ENCODE data around the gene SLC8A1. TPM values are rescaled to one million over a fixed set of nuclear protein-coding genes. Genes with fewer than 3 reads are reported as not detected.

The SLC8A1 gene
- total RNA-seq, 4 donors from 2014 or later: 19.6 to 51.2 (median 31.2) TPM

GRCh38 chr2:40118622-40119021, 333.3 kb downstream of the SLC8A1 start:
- Histone ChIP-seq H3K4me1 (no peaks in the 10 kb centered on the region), H3K9me3 (no peaks in the 10 kb centered on the region), H3K27ac (no peak overlapping the region), H3K36me3 (no peaks in the 10 kb centered on the region), H3K27me3 (no peaks in the 10 kb centered on the region), H3K4me3 (no peak overlapping the region)
- DNase-seq: no peak
- no peak for TF ChIP-seq POLR2A (IDR thresholded peaks at IDR 0.05)
- TF ChIP-seq CTCF (IDR thresholded peaks at IDR 0.05): no peak

GRCh38 chr2:40115894-40116293, 336.0 kb downstream of the SLC8A1 start:
- H3K27ac ChIP-seq: no peak overlapping the region
- TF ChIP-seq CTCF (IDR thresholded peaks at IDR 0.05) (no peak), POLR2A (IDR thresholded peaks at IDR 0.05) (no peak)
- no peaks in the 10 kb centered on the region for H3K9me3 ChIP-seq
- DNase-seq: no peak
- H3K4me1 ChIP-seq: no peaks in the 10 kb centered on the region
- no peaks in the 10 kb centered on the region for H3K27me3 ChIP-seq
- H3K4me3 ChIP-seq: no peak overlapping the region
- no peaks in the 10 kb centered on the region for H3K36me3 ChIP-seq

GRCh38 chr2:40115348-40115747, 336.5 kb downstream of the SLC8A1 start:
- no peaks in the 10 kb centered on the region for H3K27me3 ChIP-seq
- H3K36me3 ChIP-seq: no peaks in the 10 kb centered on the region
- TF ChIP-seq CTCF (IDR thresholded peaks at IDR 0.05) (no peak), POLR2A (IDR thresholded peaks at IDR 0.05) (no peak)
- no peak for DNase-seq
- no peak overlapping the region for H3K4me3 ChIP-seq
- no peaks in the 10 kb centered on the region for H3K9me3 ChIP-seq
- H3K4me1 ChIP-seq: no peaks in the 10 kb centered on the region
- H3K27ac ChIP-seq: no peak overlapping the region

- no peak for DNase-seq
- TF ChIP-seq POLR2A (IDR thresholded peaks at IDR 0.05) (no peak), CTCF (IDR thresholded peaks at IDR 0.05) (no peak)
- Histone ChIP-seq H3K9me3 (no peaks in the 10 kb centered on the region), H3K4me1 (no peaks in the 10 kb centered on the region), H3K36me3 (no peaks in the 10 kb centered on the region), H3K27me3 (no peaks in the 10 kb centered on the region), H3K4me3 (no peak overlapping the region), H3K27ac (no peak overlapping the region)
Observed at GRCh38 chr2:40113997-40114396, 337.9 kb downstream of the SLC8A1 start.

- TF ChIP-seq POLR2A (IDR thresholded peaks at IDR 0.05) (no peak), CTCF (IDR thresholded peaks at IDR 0.05) (no peak)
- no peaks in the 10 kb centered on the region for H3K27me3 ChIP-seq
- H3K4me3 ChIP-seq: no peak overlapping the region
- no peaks in the 10 kb centered on the region for H3K9me3 ChIP-seq
- no peaks in the 10 kb centered on the region for H3K4me1 ChIP-seq
- no peak overlapping the region for H3K27ac ChIP-seq
- H3K36me3 ChIP-seq: no peaks in the 10 kb centered on the region
- no peak for DNase-seq
Observed at GRCh38 chr2:40113272-40113968, 338.5 kb downstream of the SLC8A1 start.

GRCh38 chr2:40109381-40109780, 342.5 kb downstream of the SLC8A1 start:
- no peak for DNase-seq
- Histone ChIP-seq H3K4me1 (no peaks in the 10 kb centered on the region), H3K9me3 (no peaks in the 10 kb centered on the region), H3K36me3 (no peaks in the 10 kb centered on the region), H3K27me3 (no peaks in the 10 kb centered on the region), H3K4me3 (no peak overlapping the region), H3K27ac (no peak overlapping the region)
- TF ChIP-seq POLR2A (IDR thresholded peaks at IDR 0.05) (no peak), CTCF (IDR thresholded peaks at IDR 0.05) (no peak)

Measured in Peyer's patch (tissue), 4 donors.